HepG2 (cell line): ENCODE measurements around the gene SERPINB6. TPM values are rescaled to one million over a fixed set of nuclear protein-coding genes. Genes with fewer than 3 reads are reported as not detected.
A peak's percentile ranks its signal among the peaks of the same experiment; 100 is the strongest.

Experiments
- ATAC-seq: fragments of 200-7000 bp; cut with Tn5 transposase; 3 replicates; pipeline ENCODE4 v1.9.1; 2020; ENCODE audit warnings: mild to moderate bottlenecking, moderate library complexity
- BruUV-seq: library from RNA; stranded (reverse); fragments of 400-500 nt; replicated peaks from 2 replicates; lab custom pipeline; 2021; lab: Mats Ljungman, UMichigan
- CTCF ChIA-PET: fragments of 300-600 bp; formaldehyde crosslinking; extraction: SDS; loops from one replicate; lab custom pipeline; 2021; ENCODE audit warnings: low total read pairs, inconsistent platforms, low intra/inter-chr PET ratio; lab: Yijun Ruan, JAX
- POLR2A ChIA-PET: fragments of 350-600 bp; sonication (Branson Sonifier 250); formaldehyde crosslinking; loops from one replicate; lab custom pipeline; 2020; ENCODE audit warnings: antibody characterized with exemption, inconsistent platforms; lab: Yijun Ruan, JAX
- DNase-seq: peaks from one replicate; pipeline ENCODE4 v3.0.0-alpha.2; 2015; ENCODE audit warnings: low spot score
- FAIRE-seq: peaks from 3 replicates; lab custom pipeline; 2011; peaks lifted over from hg19 to GRCh38; lab: Jason Lieb, UNC
- H2AFZ ChIP-seq: one replicate; pipeline ENCODE4 v1.6.1; 2011; ENCODE audit warnings: low read length, inconsistent platforms
- H3K27ac ChIP-seq: fragments of 300-600 bp; 3 replicates; pipeline ENCODE4 v1.8.0; 2011; ENCODE audit warnings: mixed run types, mild to moderate bottlenecking, mixed read lengths, low read length, inconsistent platforms; ENCODE audit not compliant: insufficient read depth; ENCODE audit errors: extremely low read length
- H3K27me3 ChIP-seq, 2 experiments: fragments of 200-600 bp in 1 of 2; 2 replicates in 1 of 2; 3 replicates in 1 of 2; pipeline versions ENCODE4 v1.6.0 to v1.8.0; 2011; ENCODE audit warnings: low read length in 2 of 2, mild to moderate bottlenecking in 2 of 2, moderate library complexity in 2 of 2, inconsistent platforms in 1 of 2; ENCODE audit not compliant: insufficient read depth in 2 of 2, control insufficient read depth in 1 of 2
- H3K36me3 ChIP-seq, 2 experiments: fragments of 200-600 bp in 1 of 2; replicated peaks in 1 of 2; 2 replicates in 1 of 2; 3 replicates in 1 of 2; pipeline versions ENCODE4 v1.5.1 to v1.8.0; 2011; ENCODE audit warnings: low read length in 2 of 2, inconsistent platforms in 1 of 2; ENCODE audit not compliant: insufficient read depth in 2 of 2, control insufficient read depth in 1 of 2
- H3K4me1 ChIP-seq: 2 replicates; pipeline ENCODE4 v1.5.1; 2012; ENCODE audit warnings: low read length, inconsistent platforms; ENCODE audit not compliant: insufficient read depth
- H3K4me2 ChIP-seq: 2 replicates; pipeline ENCODE4 v1.6.0; 2011; ENCODE audit warnings: low read depth, low read length, inconsistent platforms
- H3K4me3 ChIP-seq, 3 experiments: fragments of 200-600 bp in 1 of 3; sonication (generic), shearing (Covaris generic) in 1 of 3; replicated peaks in 1 of 3; 2 replicates each; pipeline ENCODE4 v1.5.1; 2011 to 2016; ENCODE audit warnings: low read length in 3 of 3, inconsistent platforms in 2 of 3, low read depth in 2 of 3, mild to moderate bottlenecking in 2 of 3, control low read depth in 1 of 3, mixed read lengths in 1 of 3; ENCODE audit not compliant: insufficient read depth in 1 of 3
- H3K79me2 ChIP-seq: one replicate; pipeline ENCODE4 v1.6.1; 2011; ENCODE audit warnings: low read length, inconsistent platforms; ENCODE audit not compliant: insufficient read depth
- H3K9ac ChIP-seq: 2 replicates; pipeline ENCODE4 v1.6.0; 2011; ENCODE audit warnings: mild to moderate bottlenecking, low read depth, low read length, inconsistent platforms; ENCODE audit not compliant: insufficient read depth
- H3K9me3 ChIP-seq: 2 replicates; pipeline ENCODE4 v1.5.1; 2012; ENCODE audit warnings: mild to moderate bottlenecking, low read length
- H4K20me1 ChIP-seq: 2 replicates; pipeline ENCODE4 v1.6.0; 2011; ENCODE audit warnings: inconsistent platforms, mild to moderate bottlenecking, low read length, moderate library complexity; ENCODE audit not compliant: insufficient read depth
- AGO2 ChIP-seq: fragments of 200-400 bp; formaldehyde crosslinking; optimal IDR thresholded peaks from 2 replicates; pipeline ENCODE3; 2017; ENCODE audit warnings: mild to moderate bottlenecking, low read depth, low read length, moderate library complexity
- ATF7 ChIP-seq, 2 experiments: fragments of 450-650 bp in 1 of 2; sonication (generic) in 1 of 2; formaldehyde crosslinking in 1 of 2; IDR thresholded peaks; 2 replicates each; pipeline versions ENCODE4 v1.4.0 to v1.6.1; 2016 to 2020; ENCODE audit warnings: antibody characterized with exemption in 1 of 2, mild to moderate bottlenecking in 1 of 2, missing genetic modification reagents in 1 of 2
- CEBPB ChIP-seq: IDR thresholded peaks from 2 replicates; pipeline ENCODE4 v1.6.1; 2011; ENCODE audit warnings: low read depth, low read length, improper control_type of control experiment, borderline replicate concordance
- CREB1 ChIP-seq, 2 experiments: fragments of 450-650 bp in 1 of 2; IDR thresholded peaks; 2 replicates each; pipeline ENCODE4 v1.6.1; 2016 to 2017; ENCODE audit warnings: control low read depth in 1 of 2, mild to moderate bottlenecking in 1 of 2, missing compliant biosample characterization in 1 of 2, missing genetic modification characterization in 1 of 2
- FOXO4 ChIP-seq: sonication (generic); formaldehyde crosslinking; conservative IDR thresholded peaks from 2 replicates; pipeline ENCODE4 v1.8.1; 2023; ENCODE audit warnings: missing genetic modification reagents
- HDAC6 ChIP-seq: fragments of 200-600 bp; sonication (generic); IDR thresholded peaks from 2 replicates; pipeline ENCODE4 v1.7.0; 2017; ENCODE audit warnings: mild to moderate bottlenecking, antibody characterized with exemption, low read length, low read depth
- NFE2L2 ChIP-seq: fragments of 150-350 bp; IDR thresholded peaks from 2 replicates; pipeline ENCODE4 v1.6.1; 2014; ENCODE audit warnings: low read length
- SNAPC2 ChIP-seq: sonication (generic); formaldehyde crosslinking; IDR thresholded peaks from 2 replicates; pipeline ENCODE4 v1.8.1; 2022; ENCODE audit warnings: mild to moderate bottlenecking, missing genetic modification reagents
- ZNF512 ChIP-seq: sonication (generic); formaldehyde crosslinking; IDR thresholded peaks from 2 replicates; pipeline ENCODE4 v1.4.0; 2020; ENCODE audit warnings: mild to moderate bottlenecking, missing genetic modification reagents
- WGBS: methylation state at CpG from one replicate; pipeline ENCODE4 v1.1.6; 2017; ENCODE audit warnings: low lambda C conversion rate; 5-methylcytosine and 5-hydroxymethylcytosine counted together
- in situ Hi-C: cut with HindIII; loops from 2 replicates; pipeline ENCODE4 v1.10.0; 2017; ENCODE audit warnings: low pct_unique_long_range_greater_than_20kb; ENCODE audit not compliant: extremely low pct_ligation_motif_present
- intact Hi-C: fragments of 100-400 bp; cut with micrococcal nuclease; formaldehyde crosslinking; loops from one replicate; pipeline ENCODE4 v1.10.0; 2022; ENCODE audit not compliant: unreplicated experiment
- polyA plus RNA-seq, 8 experiments: library from polyadenylated mRNA; depleted of rRNA in 3 of 8; stranded (reverse) in 7 of 8; unstranded in 1 of 8; fragments of >200 nt; fragmentation: Illumina TruSeq in 4 of 8; extraction: Trizol in 4 of 8; gene quantifications; 2 replicates each; pipeline versions ENCODE4 v1.2.1 to v1.2.3, GENCODE V29; 2011 to 2016; ENCODE audit warnings: low read depth in 4 of 8, missing spikeins in 1 of 8, mixed read lengths in 1 of 8; ENCODE audit not compliant: insufficient read depth in 1 of 8
- total RNA-seq, 5 experiments: library from RNA; depleted of rRNA; stranded (reverse); fragments of >200 nt; fragmentation: Illumina TruSeq; extraction: Trizol; gene quantifications; 2 replicates each; pipeline ENCODE4 v1.2.3, GENCODE V29; 2016; ENCODE audit warnings: low read depth in 1 of 5

Gene SERPINB6
- total and polyA plus RNA-seq, 2 of the 13 experiments (the other 11 are each of a cell fraction or from before 2014, with no cell fraction given) = 38.2 to 61.3 TPM

- DNase-seq (no peak), ATAC-seq (no peak), FAIRE-seq (no peak)
- 0 out of 2 replicates have a peak, but pooled peaks have one; percentile 65 for TF ChIP-seq FOXO4 (CRISPR knock-in tag)
- TF ChIP-seq SNAPC2 = no peak
- Histone ChIP-seq H3K36me3 (no peaks in the 10 kb centered on the region), H3K9ac (no peak overlapping the region), H3K79me2 (no peaks in the 10 kb centered on the region), H3K27ac (no peak overlapping the region), H3K4me2 (no peak overlapping the region), H3K4me3 (no peak overlapping the region), H4K20me1 (no peaks in the 10 kb centered on the region), H3K9me3 (no peaks in the 10 kb centered on the region), H2AFZ (no peak overlapping the region), H3K4me1 (peaks cover 45% of the 10 kb centered on the region), H3K27me3 (no peaks in the 10 kb centered on the region)
- intact Hi-C loops = no loop called here
- WGBS = 83% methylated on average over 12 of the region's 12 CpGs
- ChIA-PET POLR2A (interaction anchor here (1.4 kb wide), 1 partner anchor 12 kb away, joined by 9 read pairs; the partner anchor contains the start of gene SERPINB6), CTCF (no interaction called here)
- BruUV-seq = no TSS peak
- in situ Hi-C loops = no loop called here
Measured at GRCh38 chr6:2959909-2960719, 11.3 kb downstream of the SERPINB6 start.

GRCh38 chr6:2958776-2959175 lies 12.6 kb downstream of the SERPINB6 start:
- Histone ChIP-seq H3K4me1 (peaks cover 45% of the 10 kb centered on the region), H3K36me3 (no peaks in the 10 kb centered on the region), H3K4me2 (no peak overlapping the region), H3K27me3 (no peaks in the 10 kb centered on the region), H3K9ac (no peak overlapping the region), H3K27ac (no peak overlapping the region), H3K9me3 (no peaks in the 10 kb centered on the region), H3K4me3 (no peak overlapping the region), H2AFZ (no peak overlapping the region), H3K79me2 (no peaks in the 10 kb centered on the region), H4K20me1 (no peaks in the 10 kb centered on the region)
- intact Hi-C loops = no loop called here
- 90% methylated on average over 9 of the region's 9 CpGs for WGBS
- ChIA-PET POLR2A (no interaction called here), CTCF (no interaction called here)
- no peak for ATAC-seq
- peak; percentile 39 for FAIRE-seq
- DNase-seq = no peak
- TF ChIP-seq HDAC6 (no peak), NFE2L2 (peak; percentile 56), AGO2 (no peak), CEBPB (0 out of 2 replicates have a peak, but pooled peaks have one; percentile 19), ATF7 (IDR thresholded peaks at IDR 0.05) (peak; percentile 24; the same call in 1 of the 2 replicates), ATF7 (CRISPR knock-in tag; IDR thresholded peaks at IDR 0.05) (no peak), ZNF512 (CRISPR knock-in tag) (no peak), CREB1 (IDR thresholded peaks at IDR 0.05) (no peak), CREB1 (CRISPR knock-in tag; IDR thresholded peaks at IDR 0.05) (no peak)
- in situ Hi-C loops = no loop called here
- no TSS peak for BruUV-seq
